HTR-8/SVneo (cell line): ENCODE data around the gene LAMC2.
"Not testable (repeated sequence)": the region's sequence is repeated elsewhere in the genome, so short reads cannot be mapped to it uniquely, and the experiment has no call there.

Experiments used
- DNase-seq: peaks from one replicate; pipeline ENCODE4 v3.0.0; 2011; ENCODE audit warnings: low spot score, mixed read lengths; ENCODE audit not compliant: insufficient read length
- FAIRE-seq: peaks from 2 replicates; lab custom pipeline; 2011; peaks lifted over from hg19 to GRCh38; lab: Jason Lieb, UNC

Gene LAMC2

DNA sequence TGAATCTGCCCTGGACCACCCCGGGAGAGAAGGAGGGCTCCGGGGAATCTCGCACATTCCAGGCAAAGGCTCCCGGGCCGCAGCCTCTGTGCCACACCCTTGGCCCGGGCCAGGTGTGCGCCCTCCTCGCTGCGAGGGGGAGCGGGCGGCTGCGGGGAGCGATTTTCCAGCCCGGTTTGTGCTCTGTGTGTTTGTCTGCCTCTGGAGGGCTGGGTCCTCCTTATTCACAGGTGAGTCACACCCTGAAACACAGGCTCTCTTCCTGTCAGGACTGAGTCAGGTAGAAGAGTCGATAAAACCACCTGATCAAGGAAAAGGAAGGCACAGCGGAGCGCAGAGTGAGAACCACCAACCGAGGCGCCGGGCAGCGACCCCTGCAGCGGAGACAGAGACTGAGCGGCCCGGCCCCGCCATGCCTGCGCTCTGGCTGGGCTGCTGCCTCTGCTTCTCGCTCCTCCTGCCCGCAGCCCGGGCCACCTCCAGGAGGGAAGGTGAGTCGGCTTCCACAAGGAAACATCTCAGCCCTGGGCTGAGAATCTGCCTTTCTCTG, at the start of gene LAMC2:
Gene LAMC2, plus strand, starts transcription at position 324 of the 550 bp plus-strand sequence. Its CDS starts 89 bp downstream, at position 413.
- FAIRE-seq, result no peak
- no peak for DNase-seq

- FAIRE-seq, result no peak
- no peak for DNase-seq
Measured at GRCh38 chr1:183137782-183138181, 48.3 kb upstream of the LAMC2 start.

GRCh38 chr1:183138301-183138700, 47.8 kb upstream of the LAMC2 start:
- FAIRE-seq (no peak), DNase-seq (no peak)

GRCh38 chr1:183139281-183139942, 46.7 kb upstream of the LAMC2 start:
- DNase-seq (peak; percentile 11), FAIRE-seq (no peak)

GRCh38 chr1:183140633-183141032, 45.4 kb upstream of the LAMC2 start:
- DNase-seq, result no peak
- no peak for FAIRE-seq

- DNase-seq, result no peak
- FAIRE-seq, result no peak
Measured at GRCh38 chr1:183142171-183142570, 43.9 kb upstream of the LAMC2 start.

- FAIRE-seq (no peak), DNase-seq (no peak)
Measured at GRCh38 chr1:183143576-183144315, 42.3 kb upstream of the LAMC2 start.

GRCh38 chr1:183144752-183145151, 41.3 kb upstream of the LAMC2 start:
- FAIRE-seq, result no peak
- no peak for DNase-seq

DNA sequence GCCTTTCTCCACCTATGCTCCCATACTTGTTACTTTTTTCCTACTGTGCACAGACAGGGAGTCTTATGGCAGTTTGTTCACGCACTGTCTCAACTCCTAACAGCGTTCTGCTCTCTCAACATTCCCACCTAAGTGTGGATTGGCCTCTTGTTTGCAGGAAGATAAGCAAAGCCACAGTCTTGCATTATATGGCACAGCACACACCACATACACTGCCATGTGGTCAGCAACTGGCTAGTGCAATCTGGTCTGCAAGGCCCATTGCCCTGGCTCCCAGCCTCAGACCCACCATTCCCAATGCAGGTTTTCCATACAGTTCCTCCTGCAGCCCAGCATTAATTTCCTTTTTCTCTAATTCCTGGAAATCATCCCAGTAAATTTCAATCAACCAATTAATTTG, 38.3 kb upstream of the LAMC2 start:
- DNase-seq (no peak), FAIRE-seq (no peak)

- no peak for DNase-seq
- no peak for FAIRE-seq
Measured at GRCh38 chr1:183148599-183148998, 37.5 kb upstream of the LAMC2 start.

- no peak for DNase-seq
- FAIRE-seq, result no peak
Measured at GRCh38 chr1:183149273-183149672, 36.8 kb upstream of the LAMC2 start.

- not testable (repeated sequence) for FAIRE-seq, DNase-seq
Measured at GRCh38 chr1:183150032-183150431, 36.0 kb upstream of the LAMC2 start.

GRCh38 chr1:183150445-183150844, 35.6 kb upstream of the LAMC2 start:
- FAIRE-seq (no peak), DNase-seq (no peak)

- DNase-seq, result no peak
- FAIRE-seq, result no peak
Measured at GRCh38 chr1:183152180-183152579, 33.9 kb upstream of the LAMC2 start.

GRCh38 chr1:183155939-183156338, 30.1 kb upstream of the LAMC2 start:
- DNase-seq, result no peak
- FAIRE-seq, result no peak

DNA sequence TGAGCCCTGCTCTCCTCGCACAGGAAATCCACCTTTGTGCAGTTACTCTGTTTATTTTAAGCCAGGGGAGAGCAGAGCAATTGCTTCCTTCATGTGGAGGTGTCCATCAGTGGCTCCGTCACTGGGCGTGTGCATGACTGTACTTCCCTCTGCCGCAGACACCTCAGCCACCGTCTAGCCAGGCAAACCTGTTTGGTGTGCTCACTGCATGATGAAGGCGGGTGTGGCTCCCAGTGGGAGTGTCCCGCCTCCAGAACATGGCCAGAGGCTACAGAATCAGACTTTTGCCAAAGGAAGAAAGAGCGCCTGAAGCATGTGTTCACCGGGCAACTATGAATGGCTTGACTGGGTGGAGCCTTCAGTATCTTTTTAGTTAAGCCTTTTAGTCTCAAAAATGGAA, 26.1 kb upstream of the LAMC2 start:
- FAIRE-seq, result no peak

DNA sequence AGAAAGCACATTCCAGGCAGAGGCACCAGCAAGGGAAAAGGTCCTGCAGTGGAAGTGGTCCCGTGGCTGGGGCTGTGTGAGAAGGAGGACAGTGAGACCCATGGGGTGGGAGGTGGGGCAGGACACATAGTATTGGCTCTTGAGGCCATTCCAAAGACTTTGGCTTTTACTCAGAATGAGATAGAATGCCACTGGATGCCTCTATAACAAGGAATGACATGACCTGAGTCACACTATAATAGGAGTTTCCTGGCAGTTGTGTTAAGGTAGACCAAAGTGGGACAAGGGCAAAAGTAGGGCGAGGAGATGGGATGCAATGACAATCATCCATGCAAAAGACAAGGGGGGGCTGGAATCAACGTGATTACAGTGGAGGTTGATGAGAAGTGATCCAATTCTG, 24.7 kb upstream of the LAMC2 start:
- no peak for FAIRE-seq
- no peak for DNase-seq

More for the DNA sequence above, 26.1 kb upstream of the LAMC2 start:
- peak; percentile 29 for DNase-seq

- no peak for FAIRE-seq
- peak; percentile 73 for DNase-seq
Measured at GRCh38 chr1:183163316-183163715, 22.7 kb upstream of the LAMC2 start.

DNA sequence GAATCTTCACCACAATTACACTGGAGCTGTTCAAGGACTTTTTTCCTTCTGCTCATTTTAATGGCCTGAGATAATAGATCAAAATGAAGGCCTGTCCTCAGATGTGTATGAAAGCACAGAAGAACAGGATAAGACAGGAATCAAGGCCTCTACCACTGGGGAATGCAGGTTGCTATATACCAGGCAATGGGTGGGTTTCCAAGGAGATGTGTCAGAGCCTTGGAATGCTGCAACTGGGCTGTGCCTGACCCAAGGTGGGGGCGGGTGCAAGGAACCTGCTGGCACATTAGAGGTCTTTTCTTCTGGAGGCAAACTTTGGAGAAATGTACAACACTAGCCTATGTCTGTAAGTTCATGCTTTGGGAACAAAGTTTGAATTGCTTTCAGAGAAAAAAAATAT, 21.7 kb upstream of the LAMC2 start:
- FAIRE-seq, result no peak
- DNase-seq, result peak; percentile 77

DNA sequence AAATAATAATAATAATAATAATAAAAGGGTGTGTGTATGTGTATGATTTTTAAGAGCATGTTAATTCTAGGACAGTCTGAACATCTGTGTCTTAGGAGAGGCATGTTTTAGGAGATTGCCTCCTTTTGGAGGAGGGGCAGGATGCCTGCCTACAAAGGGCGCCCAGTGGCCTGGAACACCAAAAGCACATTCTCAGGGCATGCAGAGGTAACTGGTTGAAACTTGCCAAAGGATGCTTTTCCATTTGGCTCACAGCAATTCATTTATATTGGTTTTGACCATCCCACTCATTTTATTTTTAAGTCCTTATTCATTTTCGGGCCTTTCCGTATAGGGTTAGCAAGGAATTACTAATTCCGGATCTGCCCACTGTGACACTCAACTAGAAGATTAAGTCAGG, 21.1 kb upstream of the LAMC2 start:
- FAIRE-seq (no peak), DNase-seq (no peak)

DNA sequence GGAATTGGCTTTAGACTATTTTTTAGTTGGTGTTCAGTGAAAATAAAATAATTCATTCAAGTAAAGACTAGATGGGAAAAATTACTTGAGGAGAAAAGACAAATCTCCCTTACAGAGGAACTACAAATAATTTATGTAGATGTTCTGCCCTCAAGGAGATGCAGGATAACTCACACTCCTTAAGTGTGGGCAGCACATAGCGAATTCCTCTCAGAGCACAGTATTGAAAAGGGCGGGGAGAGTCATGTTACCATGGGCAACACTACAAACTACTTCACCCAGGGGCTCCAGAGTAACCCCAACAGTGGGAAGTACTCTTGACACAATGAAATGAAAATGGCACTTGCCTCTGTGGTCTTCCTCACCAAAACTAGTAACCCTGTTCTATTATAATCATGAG, 20.6 kb upstream of the LAMC2 start:
- no peak for DNase-seq
- FAIRE-seq, result no peak
